Activated T-helper 17 cell treated with anti-CD3 and anti-CD28 coated beads, Interleukin-2, amount 50 U/mL, for 72 hours (primary cell): ENCODE results near the gene AGPAT2. TPM values are rescaled to one million over a fixed set of nuclear protein-coding genes. Genes with fewer than 3 reads are reported as not detected.

Experiments
- ATAC-seq: fragments of 150-1000 bp; cut with Tn5 transposase; replicated peaks from 2 replicates; pipeline ENCODE4 v1.10.0; 2021; ENCODE audit warnings: mild to moderate bottlenecking, moderate library complexity
- H3K27ac Mint-ChIP-seq: one replicate; pipeline ENCODE4 v1.8.0; 2022; ENCODE audit warnings: mixed read lengths
- H3K27me3 Mint-ChIP-seq: one replicate; pipeline ENCODE4 v1.8.0; 2022; ENCODE audit warnings: mixed read lengths
- H3K36me3 Mint-ChIP-seq: one replicate; pipeline ENCODE4 v1.8.0; 2022; ENCODE audit warnings: low read depth, mild to moderate bottlenecking, mixed read lengths
- H3K4me1 Mint-ChIP-seq: one replicate; pipeline ENCODE4 v1.8.0; 2022; ENCODE audit warnings: mixed read lengths
- H3K4me3 Mint-ChIP-seq: one replicate; pipeline ENCODE4 v1.8.0; 2022; ENCODE audit warnings: mild to moderate bottlenecking, mixed read lengths
- H3K9me3 Mint-ChIP-seq: one replicate; pipeline ENCODE4 v1.8.0; 2022; ENCODE audit warnings: mixed read lengths
- total RNA-seq, 2 donors: library from RNA; stranded (reverse); gene quantifications; one replicate each; pipeline ENCODE4 v1.2.3, GENCODE V29; 2022

AGPAT2 gene
- total RNA-seq, 2 donors from 2014 or later: 14.6 to 15.6 TPM

- H3K9me3 Mint-ChIP-seq: no peaks in the 10 kb centered on the region
- peak overlapping the region; percentile 5 for H3K4me3 Mint-ChIP-seq
- no peaks in the 10 kb centered on the region for H3K27me3 Mint-ChIP-seq
- no peak for ATAC-seq
- H3K4me1 Mint-ChIP-seq: peaks cover 19% of the 10 kb centered on the region
- no peak overlapping the region for H3K27ac Mint-ChIP-seq
- peaks cover 54% of the 10 kb centered on the region for H3K36me3 Mint-ChIP-seq
Measured at GRCh38 chr9:136723989-136724388, 36.7 kb upstream of the AGPAT2 start.

- no peaks in the 10 kb centered on the region for H3K9me3 Mint-ChIP-seq
- peaks cover 19% of the 10 kb centered on the region for H3K4me1 Mint-ChIP-seq
- peaks cover 54% of the 10 kb centered on the region for H3K36me3 Mint-ChIP-seq
- no peak overlapping the region for H3K27ac Mint-ChIP-seq
- no peak for ATAC-seq
- H3K4me3 Mint-ChIP-seq: no peak overlapping the region
- H3K27me3 Mint-ChIP-seq: no peaks in the 10 kb centered on the region
Measured at GRCh38 chr9:136723362-136723976, 36.2 kb upstream of the AGPAT2 start.

- H3K27ac Mint-ChIP-seq: no peak overlapping the region
- peaks cover 54% of the 10 kb centered on the region for H3K36me3 Mint-ChIP-seq
- H3K27me3 Mint-ChIP-seq: no peaks in the 10 kb centered on the region
Measured at GRCh38 chr9:136722969-136723356, 35.7 kb upstream of the AGPAT2 start.

GRCh38 chr9:136722093-136722968 lies 35.1 kb upstream of the AGPAT2 start:
- Mint-ChIP-seq H3K4me1 (peaks cover 19% of the 10 kb centered on the region), H3K27ac (no peak overlapping the region), H3K36me3 (peaks cover 50% of the 10 kb centered on the region), H3K27me3 (no peaks in the 10 kb centered on the region), H3K9me3 (no peaks in the 10 kb centered on the region), H3K4me3 (no peak overlapping the region)
- ATAC-seq: no peak

More at GRCh38 chr9:136722969-136723356, 35.7 kb upstream of the AGPAT2 start:
- H3K9me3 Mint-ChIP-seq: no peaks in the 10 kb centered on the region
- peaks cover 19% of the 10 kb centered on the region for H3K4me1 Mint-ChIP-seq
- H3K4me3 Mint-ChIP-seq: no peak overlapping the region
- ATAC-seq: no peak

- peaks cover 42% of the 10 kb centered on the region for H3K36me3 Mint-ChIP-seq
- H3K9me3 Mint-ChIP-seq: no peaks in the 10 kb centered on the region
- peak; percentile 27 for ATAC-seq
- peak overlapping the region; percentile 46 for H3K27ac Mint-ChIP-seq
- no peak overlapping the region for H3K4me3 Mint-ChIP-seq
- H3K4me1 Mint-ChIP-seq: peaks cover 14% of the 10 kb centered on the region
- no peaks in the 10 kb centered on the region for H3K27me3 Mint-ChIP-seq
Measured at GRCh38 chr9:136721339-136722092, 34.3 kb upstream of the AGPAT2 start.

- Mint-ChIP-seq H3K36me3 (peaks cover 36% of the 10 kb centered on the region), H3K4me3 (no peak overlapping the region), H3K27me3 (peaks cover 1% of the 10 kb centered on the region), H3K9me3 (no peaks in the 10 kb centered on the region), H3K4me1 (peaks cover 11% of the 10 kb centered on the region), H3K27ac (peak overlapping the region; percentile 46)
- ATAC-seq: no peak
Measured at GRCh38 chr9:136720898-136721338, 33.7 kb upstream of the AGPAT2 start.

- Mint-ChIP-seq H3K9me3 (no peaks in the 10 kb centered on the region), H3K36me3 (peaks cover 30% of the 10 kb centered on the region), H3K4me1 (peaks cover 11% of the 10 kb centered on the region), H3K27me3 (peaks cover 5% of the 10 kb centered on the region), H3K4me3 (no peak overlapping the region), H3K27ac (no peak overlapping the region)
- no peak for ATAC-seq
Measured at GRCh38 chr9:136720251-136720897, 33.1 kb upstream of the AGPAT2 start.

GRCh38 chr9:136719195-136719880 lies 32.1 kb upstream of the AGPAT2 start:
- peaks cover 9% of the 10 kb centered on the region for H3K4me1 Mint-ChIP-seq
- H3K27me3 Mint-ChIP-seq: peaks cover 5% of the 10 kb centered on the region
- H3K9me3 Mint-ChIP-seq: no peaks in the 10 kb centered on the region
- H3K27ac Mint-ChIP-seq: no peak overlapping the region
- peaks cover 20% of the 10 kb centered on the region for H3K36me3 Mint-ChIP-seq
- peak; percentile 25 for ATAC-seq
- no peak overlapping the region for H3K4me3 Mint-ChIP-seq

- H3K4me1 Mint-ChIP-seq: peaks cover 4% of the 10 kb centered on the region
- H3K4me3 Mint-ChIP-seq: no peak overlapping the region
- no peaks in the 10 kb centered on the region for H3K9me3 Mint-ChIP-seq
- peaks cover 5% of the 10 kb centered on the region for H3K27me3 Mint-ChIP-seq
- ATAC-seq: no peak
- H3K27ac Mint-ChIP-seq: no peak overlapping the region
- H3K36me3 Mint-ChIP-seq: peaks cover 12% of the 10 kb centered on the region
Measured at GRCh38 chr9:136718345-136719194, 31.3 kb upstream of the AGPAT2 start.

- ATAC-seq: no peak
- Mint-ChIP-seq H3K4me1 (peaks cover 4% of the 10 kb centered on the region), H3K9me3 (no peaks in the 10 kb centered on the region)
Measured at GRCh38 chr9:136717399-136717798, 30.1 kb upstream of the AGPAT2 start.

GRCh38 chr9:136714893-136715274 lies 27.6 kb upstream of the AGPAT2 start:
- ATAC-seq: no peak
- Mint-ChIP-seq H3K4me3 (no peak overlapping the region), H3K4me1 (no peaks in the 10 kb centered on the region), H3K27ac (no peak overlapping the region), H3K36me3 (no peaks in the 10 kb centered on the region), H3K9me3 (no peaks in the 10 kb centered on the region), H3K27me3 (peaks cover 12% of the 10 kb centered on the region)

More at GRCh38 chr9:136717399-136717798, 30.1 kb upstream of the AGPAT2 start:
- Mint-ChIP-seq H3K4me3 (no peak overlapping the region), H3K27me3 (peaks cover 5% of the 10 kb centered on the region), H3K27ac (no peak overlapping the region), H3K36me3 (peaks cover 6% of the 10 kb centered on the region)

GRCh38 chr9:136714096-136714892 lies 27.0 kb upstream of the AGPAT2 start:
- H3K36me3 Mint-ChIP-seq: no peaks in the 10 kb centered on the region
- H3K27me3 Mint-ChIP-seq: peaks cover 12% of the 10 kb centered on the region
- no peak overlapping the region for H3K27ac Mint-ChIP-seq
- H3K4me1 Mint-ChIP-seq: no peaks in the 10 kb centered on the region
- no peaks in the 10 kb centered on the region for H3K9me3 Mint-ChIP-seq
- ATAC-seq: no peak
- no peak overlapping the region for H3K4me3 Mint-ChIP-seq
